Immature natural killer cell (primary cell): ENCODE measurements around the gene LILRA6. TPM values are rescaled to one million over a fixed set of nuclear protein-coding genes. Genes with fewer than 3 reads are reported as not detected.
"Not testable (repeated sequence)": the region's sequence is repeated elsewhere in the genome, so short reads cannot be mapped to it uniquely, and the experiment has no call there.

ENCODE experiments used
- DNase-seq, 3 donors: peaks; one replicate each; pipeline ENCODE4 v3.0.0; 2022; ENCODE audit warnings: mixed read lengths in 1 of 3
- H3K27ac Mint-ChIP-seq, 6 donors: one replicate each; pipeline ENCODE4 v1.8.0; 2020; ENCODE audit warnings: mixed read lengths in 6 of 6, mild to moderate bottlenecking in 5 of 6, inconsistent platforms in 4 of 6, moderate library complexity in 3 of 6
- H3K27me3 Mint-ChIP-seq, 3 donors: one replicate each; pipeline ENCODE4 v1.8.0; 2020 to 2021; ENCODE audit warnings: low read depth in 3 of 3, mild to moderate bottlenecking in 3 of 3, mixed read lengths in 3 of 3, moderate library complexity in 3 of 3, inconsistent platforms in 1 of 3
- H3K36me3 Mint-ChIP-seq, 3 donors: one replicate each; pipeline ENCODE4 v1.8.0; 2020; ENCODE audit warnings: mixed read lengths in 3 of 3, inconsistent platforms in 2 of 3, mild to moderate bottlenecking in 2 of 3
- H3K4me1 Mint-ChIP-seq, 2 donors: one replicate each; pipeline ENCODE4 v1.8.0; 2020; ENCODE audit warnings: inconsistent platforms in 2 of 2, mild to moderate bottlenecking in 2 of 2, mixed read lengths in 2 of 2, moderate library complexity in 1 of 2
- H3K4me3 Mint-ChIP-seq, 5 donors: one replicate each; pipeline ENCODE4 v1.8.0; 2020; ENCODE audit warnings: mild to moderate bottlenecking in 5 of 5, mixed read lengths in 5 of 5, inconsistent platforms in 3 of 5, moderate library complexity in 3 of 5
- H3K9me3 Mint-ChIP-seq, 6 donors: one replicate each; pipeline ENCODE4 v1.8.0; 2020; ENCODE audit warnings: mild to moderate bottlenecking in 6 of 6, mixed read lengths in 6 of 6, inconsistent platforms in 4 of 6, moderate library complexity in 3 of 6
- polyA plus RNA-seq, 3 donors: library from polyadenylated mRNA; unstranded; fragments of 300-500 nt; fragmentation: Illumina TruSeq; gene quantifications; one replicate each; pipeline ENCODE4 v1.2.3, GENCODE V29; 2021

Gene LILRA6
- polyA plus RNA-seq: under 1 TPM; 0.33 to 0.53 (median 0.39) TPM

DNA sequence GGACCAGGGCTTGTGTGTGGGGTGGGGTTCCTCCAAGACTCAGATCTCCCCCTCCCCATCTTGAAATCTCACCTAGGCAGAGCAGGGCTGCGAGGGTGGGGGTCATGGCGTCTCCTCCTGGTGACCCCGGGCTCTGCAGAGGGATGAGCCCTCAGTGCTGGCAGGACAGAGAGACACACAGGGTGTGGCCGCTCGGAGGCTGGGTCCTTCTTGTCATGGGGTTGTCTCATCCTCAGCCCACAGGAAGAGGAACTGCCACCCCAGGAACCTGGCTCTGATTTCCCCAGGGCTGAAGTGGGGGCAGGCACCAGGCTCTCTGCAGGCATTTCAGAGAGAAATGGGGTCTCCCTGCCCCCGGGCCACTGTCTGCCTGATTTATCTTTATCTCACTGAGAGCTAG lies at the start of gene LILRA6:
LILRA6 (minus strand) TSS at position 145 of the 400 bp plus-strand sequence.
- not testable (repeated sequence) for DNase-seq, H3K4me1 Mint-ChIP-seq, H3K9me3 Mint-ChIP-seq, H3K27me3 Mint-ChIP-seq, H3K36me3 Mint-ChIP-seq, H3K4me3 Mint-ChIP-seq, H3K27ac Mint-ChIP-seq

DNA sequence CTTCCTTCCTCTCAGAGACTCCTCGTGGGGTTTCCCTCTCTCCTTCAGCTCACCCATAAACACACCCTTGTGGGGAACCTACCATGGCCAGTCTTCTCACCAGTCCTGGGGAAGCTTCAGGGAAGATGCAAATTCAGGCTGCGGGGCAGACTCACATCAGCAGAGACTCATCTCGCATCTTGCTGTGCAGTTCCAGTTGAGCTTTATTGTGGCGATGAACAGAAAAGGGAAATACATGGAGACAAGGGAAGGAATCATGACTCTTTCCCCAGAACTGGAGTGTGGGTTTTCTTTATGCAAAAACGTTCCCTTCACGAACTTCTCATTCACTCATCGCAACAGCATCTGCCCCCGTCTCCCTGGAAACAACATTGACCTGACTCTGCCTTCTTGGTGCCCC lies 46.6 kb upstream of the LILRA6 start:
- not testable (repeated sequence) for H3K27ac Mint-ChIP-seq, H3K4me3 Mint-ChIP-seq, H3K9me3 Mint-ChIP-seq, H3K36me3 Mint-ChIP-seq, DNase-seq
- Mint-ChIP-seq H3K4me1 (peaks cover 24 to 29% of the 10 kb centered on the region in 2 donors), H3K27me3 (peaks cover 2 to 15% (median 10%) of the 10 kb centered on the region in 3 donors)

DNA sequence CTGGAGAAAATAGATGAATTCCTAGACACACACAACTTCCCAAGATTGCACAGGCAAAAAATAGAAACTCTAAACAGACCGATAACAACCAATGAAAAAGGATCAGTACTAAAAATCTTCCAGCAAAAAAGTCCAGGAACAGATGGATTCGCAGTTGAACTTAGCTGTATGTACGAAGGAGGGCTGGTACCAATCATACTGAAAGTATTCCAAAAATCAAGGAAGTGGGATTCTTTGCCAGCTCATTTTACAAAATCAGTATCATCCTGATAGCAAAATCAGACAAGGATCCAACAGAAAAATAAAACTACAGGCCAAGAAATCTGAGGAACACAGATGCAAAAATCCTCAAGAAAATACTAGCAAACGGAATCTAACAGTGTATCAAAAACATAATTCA lies 44.9 kb upstream of the LILRA6 start:
- H3K27ac Mint-ChIP-seq: peak overlapping the region in 1 of 6 donors; percentile 47
- peaks cover 30 to 31% of the 10 kb centered on the region in 2 donors for H3K4me1 Mint-ChIP-seq
- peaks cover 2 to 15% (median 3%) of the 10 kb centered on the region in 3 donors for H3K27me3 Mint-ChIP-seq

DNA sequence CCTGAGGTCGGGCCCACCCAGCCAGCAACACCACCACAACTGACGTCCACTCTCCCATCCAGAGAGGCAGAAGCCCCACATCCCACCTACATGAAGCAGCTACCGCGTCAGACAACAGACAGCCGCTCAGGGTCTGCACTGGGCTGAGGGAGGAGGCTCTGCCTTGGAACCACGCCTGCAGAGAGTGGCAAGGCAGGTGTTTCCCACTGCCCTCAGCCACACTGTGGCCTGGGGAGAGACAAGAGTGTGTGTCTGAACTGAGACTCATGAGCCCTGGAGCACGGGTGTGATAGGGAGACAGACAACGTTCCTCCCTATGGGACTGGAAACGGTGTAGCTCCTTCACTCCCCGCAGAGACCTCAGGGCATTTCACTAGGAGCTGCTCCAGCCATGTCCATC lies 43.7 kb upstream of the LILRA6 start:
- H3K36me3 Mint-ChIP-seq, H3K9me3 Mint-ChIP-seq: not testable (repeated sequence)
- Mint-ChIP-seq H3K27ac (peak overlapping the region in 4 of 6 donors; percentile 30 to 74 (median 54)), H3K27me3 (peaks cover 2 to 13% (median 7%) of the 10 kb centered on the region in 3 donors), H3K4me1 (peaks cover 34 to 36% of the 10 kb centered on the region in 2 donors), H3K4me3 (peak overlapping the region in 1 of 5 donors; percentile 36)
- DNase-seq: peak in 1 of 3 donors; percentile 9

More for the DNA sequence above, 44.9 kb upstream of the LILRA6 start:
- no peaks in the 10 kb centered on the region for H3K9me3 Mint-ChIP-seq
- no peak overlapping the region for H3K4me3 Mint-ChIP-seq
- no peak for DNase-seq
- no peaks in the 10 kb centered on the region for H3K36me3 Mint-ChIP-seq

DNA sequence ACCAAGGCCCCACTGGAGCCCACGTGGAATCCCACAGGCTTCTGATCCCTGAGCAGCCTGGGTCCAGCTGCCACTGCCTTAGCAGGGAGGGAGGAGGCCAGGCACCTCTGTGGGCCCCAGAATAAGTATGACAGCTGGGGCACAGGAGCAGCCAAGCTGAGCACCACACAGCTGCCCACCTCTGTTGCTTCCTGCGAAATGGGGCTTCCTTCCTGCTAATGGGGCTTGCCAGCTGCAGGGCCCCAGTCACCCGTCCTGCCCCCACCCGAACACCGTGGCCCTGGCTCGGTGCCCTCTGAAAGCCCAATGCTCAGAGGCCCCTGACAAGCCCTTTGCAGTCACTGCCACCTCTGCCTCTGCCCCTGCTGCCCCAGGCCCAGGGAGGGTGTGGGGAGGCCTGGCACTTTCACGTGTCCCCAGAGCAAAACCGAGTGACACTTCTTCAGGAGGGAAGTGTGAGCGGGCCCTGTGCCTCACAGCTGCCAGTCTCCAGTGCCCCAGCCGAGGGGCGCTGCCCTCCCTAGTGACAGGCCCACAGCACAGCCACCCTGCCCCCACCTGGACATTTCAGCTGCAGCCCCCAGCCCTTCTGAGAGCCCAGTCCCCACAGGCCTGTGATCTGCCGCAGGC lies 43.0 kb upstream of the LILRA6 start:
- peak overlapping the region in 4 of 5 donors; percentile 7 to 45 (median 24) for H3K4me3 Mint-ChIP-seq
- not testable (repeated sequence) for H3K36me3 Mint-ChIP-seq
- DNase-seq: peak in 2 of 3 donors; percentile 20 to 59

DNA sequence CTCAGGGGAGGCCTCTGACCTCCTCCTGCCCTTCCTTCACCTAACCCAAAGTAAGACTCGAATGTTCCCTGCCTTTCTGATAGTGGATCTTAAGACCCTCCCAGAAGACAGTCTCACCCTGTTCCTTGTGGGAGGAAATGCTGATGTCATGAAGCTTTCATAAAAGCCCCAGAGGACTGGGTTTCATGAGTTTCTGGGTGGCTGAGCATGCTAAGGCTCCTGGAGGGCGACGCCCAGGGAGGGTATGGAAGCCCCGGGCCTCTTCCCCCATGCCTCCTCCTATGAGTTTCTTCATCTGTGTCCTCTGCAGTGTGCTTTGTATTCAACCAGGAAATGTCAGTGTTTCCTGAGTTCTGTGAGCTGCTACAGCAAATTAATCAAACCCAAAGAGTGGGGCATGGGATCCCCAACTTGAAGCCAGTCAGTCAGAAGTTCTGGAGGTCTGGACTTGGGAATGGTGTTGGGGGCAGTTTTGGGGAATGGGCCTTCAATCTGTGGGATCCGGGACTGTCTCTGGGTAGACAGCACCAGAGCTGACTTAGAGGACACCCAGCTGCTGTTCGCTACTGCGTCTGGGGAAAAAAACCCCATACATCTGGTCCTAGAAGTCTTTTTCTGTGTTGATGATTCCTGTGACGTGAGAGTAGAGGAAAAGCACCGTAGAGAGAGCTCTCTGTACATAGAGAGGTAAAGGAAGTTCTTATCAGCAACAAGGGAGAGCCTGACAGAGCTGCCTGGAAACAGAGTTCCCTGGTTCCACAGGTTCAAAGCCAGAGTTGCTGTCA lies 40.3 kb upstream of the LILRA6 start:
- Mint-ChIP-seq H3K9me3 (no peaks in the 10 kb centered on the region), H3K27ac (peak overlapping the region in 1 of 6 donors; percentile 14), H3K36me3 (no peaks in the 10 kb centered on the region), H3K4me1 (peaks cover 34 to 36% of the 10 kb centered on the region in 2 donors), H3K4me3 (no peak overlapping the region), H3K27me3 (peaks cover 5 to 15% (median 8%) of the 10 kb centered on the region in 3 donors)
- no peak for DNase-seq

More for the DNA sequence above, 43.0 kb upstream of the LILRA6 start:
- peaks cover 34 to 36% of the 10 kb centered on the region in 2 donors for H3K4me1 Mint-ChIP-seq
- H3K9me3 Mint-ChIP-seq: not testable (repeated sequence)
- H3K27ac Mint-ChIP-seq: peak overlapping the region in 5 of 6 donors; percentile 12 to 84 (median 70)
- H3K27me3 Mint-ChIP-seq: peaks cover 4 to 13% (median 12%) of the 10 kb centered on the region in 3 donors

DNA sequence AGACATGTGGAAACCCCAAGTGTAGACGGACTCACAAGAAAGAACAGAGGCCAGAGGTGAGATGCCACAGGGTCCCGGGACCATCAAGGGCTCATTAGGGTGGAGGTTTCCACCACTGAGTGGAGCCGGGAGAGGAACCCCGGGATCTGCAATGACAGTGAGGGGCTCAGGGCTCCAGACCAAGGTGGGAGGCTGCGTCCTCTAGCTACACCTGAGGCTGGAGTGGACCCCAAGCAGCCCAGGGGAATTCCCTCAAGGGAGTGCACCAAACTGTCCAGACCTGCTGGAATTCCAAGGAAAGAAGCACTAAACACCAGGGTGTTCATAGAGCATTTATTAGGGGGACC lies 39.1 kb upstream of the LILRA6 start:
- Mint-ChIP-seq H3K27me3 (peaks cover 5 to 12% (median 8%) of the 10 kb centered on the region in 3 donors), H3K4me1 (peaks cover 29 to 35% of the 10 kb centered on the region in 2 donors)
- DNase-seq, H3K36me3 Mint-ChIP-seq, H3K4me3 Mint-ChIP-seq, H3K9me3 Mint-ChIP-seq, H3K27ac Mint-ChIP-seq: not testable (repeated sequence)

DNA sequence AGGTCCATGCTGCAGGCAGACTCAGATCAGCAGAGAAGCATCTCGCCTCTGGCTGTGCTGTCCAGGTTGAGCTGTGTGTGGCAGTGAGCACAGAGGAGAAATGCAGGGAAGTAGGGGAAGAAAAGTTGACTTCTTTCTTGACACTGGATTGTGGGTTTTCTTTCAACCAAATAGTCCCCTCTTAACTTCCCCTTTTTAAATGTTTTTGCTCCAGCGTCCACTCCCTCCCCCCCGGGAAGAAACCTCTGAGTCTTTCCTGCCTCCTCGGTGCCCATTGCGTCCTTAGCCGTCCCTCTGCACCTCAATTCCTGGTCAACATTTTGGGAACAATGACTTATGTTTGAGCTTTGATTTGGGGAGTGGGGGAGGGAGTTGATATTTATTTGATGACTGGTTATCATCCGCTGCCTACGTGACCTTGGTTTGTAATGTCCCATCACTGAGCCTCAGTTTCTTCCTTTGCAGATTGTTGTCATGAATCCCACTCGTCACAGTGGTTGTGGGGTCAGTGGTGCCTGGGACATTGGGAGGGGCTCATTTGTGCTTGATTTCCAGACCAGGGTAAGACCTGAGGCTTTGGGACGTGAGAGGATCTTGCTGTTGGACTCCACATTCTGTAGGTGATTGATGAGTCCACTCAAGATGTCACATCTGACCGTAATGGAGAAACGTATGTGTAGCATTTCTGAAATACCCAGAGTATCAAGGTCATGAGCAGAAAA lies 38.6 kb upstream of the LILRA6 start, which contains the start of gene LILRB2:
LILRB2 (minus strand) TSS at position 104 of the 722 bp plus-strand sequence. CDS start 614 bp downstream, outside the sequence.
- H3K4me3 Mint-ChIP-seq: peak within 1 kb of the TSS in 2 of 5 donors; percentile 16 to 20

DNA sequence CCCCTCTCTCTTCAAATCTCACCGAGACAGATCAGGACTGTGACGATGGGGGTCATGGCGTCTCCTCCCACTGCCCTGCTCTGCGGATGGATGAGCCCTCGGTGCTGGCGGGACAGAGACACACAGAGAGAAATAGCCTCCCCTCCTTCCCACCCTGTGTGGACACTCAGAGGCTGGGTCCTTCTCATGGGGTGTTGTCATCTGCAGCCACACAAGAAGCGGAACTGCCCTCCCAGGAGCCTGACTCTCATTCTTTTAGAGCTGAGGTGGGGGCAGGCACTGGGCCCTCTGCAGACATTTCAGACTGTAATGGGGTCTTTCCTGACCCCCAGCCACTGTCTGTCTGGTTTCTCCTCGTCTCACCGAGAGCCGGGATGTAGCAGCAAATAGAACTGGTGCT lies 37.9 kb upstream of the LILRA6 start:
- not testable (repeated sequence) for H3K36me3 Mint-ChIP-seq

More for the DNA sequence above, 38.6 kb upstream of the LILRA6 start, which contains the start of gene LILRB2:
- no peaks in the 10 kb centered on the region for H3K9me3 Mint-ChIP-seq
- H3K4me1 Mint-ChIP-seq: peaks cover 24 to 29% of the 10 kb centered on the region in 2 donors
- peaks cover 4 to 12% (median 8%) of the 10 kb centered on the region in 3 donors for H3K27me3 Mint-ChIP-seq
- DNase-seq: no peak
- H3K36me3 Mint-ChIP-seq: no peaks in the 10 kb centered on the region
- H3K27ac Mint-ChIP-seq: no peak within 1 kb of the TSS

DNA sequence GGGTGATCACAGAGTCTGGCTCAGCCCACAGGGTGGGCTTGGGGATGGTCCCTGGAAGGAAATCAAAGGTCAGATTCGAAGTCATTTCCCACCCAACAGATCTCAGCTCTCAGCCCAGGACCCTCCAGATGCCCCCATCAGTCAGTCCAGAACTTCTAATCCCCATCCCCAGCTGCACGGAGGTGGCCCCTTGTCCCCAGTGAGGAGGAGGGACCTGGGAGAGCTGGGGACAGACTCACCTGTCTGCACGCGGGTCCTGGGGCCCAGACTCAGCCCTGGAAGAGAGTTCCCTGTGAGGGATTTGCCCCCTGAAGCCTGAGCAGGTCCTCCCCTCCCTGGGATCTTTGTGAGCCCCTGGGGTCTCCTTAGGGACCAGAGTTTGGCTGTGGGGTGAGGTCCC lies 37.4 kb upstream of the LILRA6 start:
- not testable (repeated sequence) for H3K9me3 Mint-ChIP-seq, DNase-seq, H3K36me3 Mint-ChIP-seq, H3K4me3 Mint-ChIP-seq
- peaks cover 3 to 12% (median 8%) of the 10 kb centered on the region in 3 donors for H3K27me3 Mint-ChIP-seq
- peaks cover 13 to 18% of the 10 kb centered on the region in 2 donors for H3K4me1 Mint-ChIP-seq
- peak overlapping the region in 1 of 6 donors; percentile 34 for H3K27ac Mint-ChIP-seq

More for the DNA sequence above, 37.9 kb upstream of the LILRA6 start:
- H3K27ac Mint-ChIP-seq, DNase-seq, H3K9me3 Mint-ChIP-seq: not testable (repeated sequence)
- Mint-ChIP-seq H3K4me1 (peaks cover 17 to 22% of the 10 kb centered on the region in 2 donors), H3K27me3 (peaks cover 3 to 12% (median 8%) of the 10 kb centered on the region in 3 donors), H3K4me3 (peak overlapping the region in 2 of 5 donors; percentile 16 to 20)

DNA sequence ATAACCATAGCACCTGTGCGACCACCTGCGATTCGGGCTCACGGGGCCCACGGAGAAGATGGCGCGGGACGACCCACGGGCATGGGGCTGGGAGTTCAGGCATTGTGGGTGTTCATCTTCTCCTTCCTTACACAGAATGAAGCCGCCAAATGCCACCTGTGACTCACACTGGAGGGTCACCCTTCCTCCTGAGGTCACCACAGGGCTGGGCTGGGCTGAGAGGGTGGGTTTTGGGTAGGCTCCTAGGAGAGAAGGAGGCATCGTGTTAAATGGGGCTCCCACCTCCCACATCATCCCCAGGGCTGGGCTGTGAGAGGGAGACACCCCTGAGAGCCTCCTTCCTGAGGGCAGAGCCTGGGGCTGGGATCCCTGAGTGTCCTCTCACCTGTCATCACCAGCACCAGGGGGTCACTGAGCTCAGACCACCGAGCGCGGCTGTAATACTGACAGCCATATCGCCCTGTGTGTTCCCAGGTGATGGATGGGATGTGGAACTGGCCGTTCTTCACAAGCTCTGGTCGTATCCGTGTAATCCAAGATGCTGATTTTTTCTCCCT lies 36.9 kb upstream of the LILRA6 start:
- no peak for DNase-seq
- Mint-ChIP-seq H3K27me3 (peaks cover 3 to 12% (median 8%) of the 10 kb centered on the region in 3 donors), H3K36me3 (no peaks in the 10 kb centered on the region), H3K4me3 (no peak overlapping the region), H3K4me1 (peaks cover 7 to 12% of the 10 kb centered on the region in 2 donors), H3K27ac (peak overlapping the region in 1 of 6 donors; percentile 34), H3K9me3 (no peaks in the 10 kb centered on the region)

DNA sequence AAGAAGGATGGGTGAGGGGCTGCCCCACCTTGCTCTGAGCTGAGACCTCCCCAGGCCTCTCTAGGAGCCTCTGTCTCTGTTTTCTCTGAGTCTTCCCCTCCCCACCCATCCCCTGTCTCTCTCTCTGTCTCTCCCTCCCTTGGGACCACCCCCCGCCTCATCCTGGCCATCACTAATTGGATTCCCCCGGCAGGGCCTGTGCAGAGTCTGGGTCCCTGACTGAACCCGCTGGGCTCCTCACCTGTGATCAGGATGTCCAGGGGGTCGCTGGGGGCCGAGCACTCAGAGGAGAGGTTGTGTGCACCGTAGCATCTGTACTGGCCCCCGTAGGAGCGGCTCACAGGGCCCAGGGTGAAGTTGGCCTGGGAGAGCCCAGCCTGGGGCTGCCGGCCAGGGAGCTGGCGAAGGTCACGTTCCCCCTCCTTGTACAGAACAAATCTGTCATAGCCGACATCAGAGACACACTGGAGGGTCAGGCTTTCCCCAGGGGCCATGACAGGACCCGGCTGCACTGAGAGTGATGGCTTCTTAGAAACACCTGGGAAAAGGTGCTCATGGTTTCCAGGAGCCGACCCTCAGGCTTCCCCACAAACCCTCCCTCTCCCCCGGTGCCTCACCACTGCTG lies 36.1 kb upstream of the LILRA6 start:
- Mint-ChIP-seq H3K4me1 (peaks cover 5 to 12% of the 10 kb centered on the region in 2 donors), H3K27me3 (peaks cover 3 to 12% (median 8%) of the 10 kb centered on the region in 3 donors)
- DNase-seq, H3K4me3 Mint-ChIP-seq, H3K36me3 Mint-ChIP-seq, H3K9me3 Mint-ChIP-seq, H3K27ac Mint-ChIP-seq: not testable (repeated sequence)

DNA sequence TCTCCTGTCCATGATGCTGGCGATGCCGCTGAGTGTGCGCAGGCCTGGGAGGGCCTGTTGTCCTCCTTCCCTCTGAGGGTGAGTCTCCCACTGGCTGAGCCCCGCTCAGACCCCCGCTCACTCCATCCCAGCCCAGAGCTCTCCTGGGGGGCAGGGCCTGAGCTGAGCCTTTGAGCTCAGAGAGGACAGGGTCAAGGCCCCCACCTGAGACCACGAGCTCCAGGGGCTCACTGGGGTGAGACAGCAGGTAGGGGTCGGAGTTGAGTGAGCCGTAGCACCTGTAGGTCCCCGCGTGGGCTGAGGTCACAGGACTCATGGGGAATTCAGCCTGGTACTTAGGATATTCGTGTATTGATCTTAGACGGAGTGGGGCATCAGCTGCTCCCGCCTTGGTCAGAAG lies 35.5 kb upstream of the LILRA6 start:
- H3K9me3 Mint-ChIP-seq, H3K4me3 Mint-ChIP-seq, DNase-seq, H3K36me3 Mint-ChIP-seq, H3K27ac Mint-ChIP-seq: not testable (repeated sequence)
- Mint-ChIP-seq H3K4me1 (peaks cover 5 to 10% of the 10 kb centered on the region in 2 donors), H3K27me3 (peaks cover 3 to 12% (median 8%) of the 10 kb centered on the region in 3 donors)
